Measurements from ENCODE around the gene RAB31.
"Not testable (repeated sequence)": the region's sequence is repeated elsewhere in the genome, so short reads cannot be mapped to it uniquely, and the experiment has no call there.

Gene RAB31, protein sequence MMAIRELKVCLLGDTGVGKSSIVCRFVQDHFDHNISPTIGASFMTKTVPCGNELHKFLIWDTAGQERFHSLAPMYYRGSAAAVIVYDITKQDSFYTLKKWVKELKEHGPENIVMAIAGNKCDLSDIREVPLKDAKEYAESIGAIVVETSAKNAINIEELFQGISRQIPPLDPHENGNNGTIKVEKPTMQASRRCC

DNA sequence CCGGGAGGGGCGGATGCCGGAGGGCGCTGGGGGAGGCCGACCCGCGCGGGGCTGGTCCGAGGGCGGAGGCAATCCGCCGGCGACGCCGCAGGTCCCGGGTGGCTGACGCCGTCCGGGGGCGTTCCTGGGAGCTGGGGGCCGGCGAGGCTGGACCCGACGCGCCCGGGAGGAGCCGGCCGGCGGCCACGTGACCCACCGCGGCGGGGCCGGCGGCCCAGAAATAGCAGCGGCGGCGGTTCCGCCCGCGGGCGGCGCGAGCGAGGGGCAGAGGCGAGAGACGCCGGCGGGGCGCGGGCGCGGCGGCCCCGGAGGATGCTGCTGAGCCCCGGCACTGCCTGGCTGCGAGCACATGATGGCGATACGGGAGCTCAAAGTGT lies at the start of gene RAB31:
Gene RAB31, plus strand, starts transcription at position 245 of the 377 bp plus-strand sequence. Its CDS starts 105 bp downstream, at position 350.
- DNase-seq = peak; percentile 9

DNA sequence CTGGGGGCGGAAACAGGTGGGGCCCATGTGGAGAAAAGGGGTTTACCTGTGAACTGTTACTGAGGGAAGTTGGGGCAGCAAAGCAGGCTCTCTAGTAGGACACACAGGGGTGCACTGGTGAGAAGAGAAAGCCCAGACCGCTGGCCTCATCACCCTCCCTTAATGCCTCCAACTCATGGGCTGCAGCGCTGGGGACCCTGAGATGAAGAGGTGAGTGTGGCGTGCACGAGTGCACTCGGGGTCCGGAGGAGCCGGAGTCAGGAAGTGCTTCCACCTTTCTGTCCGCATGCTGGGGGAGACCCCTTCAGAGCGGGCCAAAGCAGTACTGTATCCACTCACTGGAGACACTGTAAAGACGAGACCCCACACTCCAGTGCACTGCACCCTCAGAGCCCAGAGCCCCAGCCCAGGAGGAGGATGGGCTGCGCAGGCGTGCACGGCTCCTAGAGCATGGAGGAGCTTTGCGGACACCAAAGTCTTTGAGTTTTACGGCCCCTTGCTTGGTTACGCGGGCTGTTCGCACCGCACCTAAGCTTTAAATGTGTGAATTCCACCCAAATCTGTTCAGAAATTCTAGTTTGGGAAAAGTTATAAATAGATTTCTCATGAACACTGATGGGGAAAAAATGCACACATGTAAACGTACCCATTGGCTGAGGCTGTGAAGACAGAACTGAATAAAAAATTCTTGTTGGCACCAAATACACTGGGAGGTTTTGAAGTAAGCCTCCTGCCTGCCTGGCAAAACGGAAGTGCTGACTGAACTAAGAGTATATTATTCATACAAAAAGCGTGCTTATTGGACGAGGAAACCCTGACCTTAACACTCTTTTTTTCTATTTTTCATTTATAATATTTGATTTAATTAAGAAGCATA lies 48.4 kb upstream of the RAB31 start:
- no peak for DNase-seq

DNA sequence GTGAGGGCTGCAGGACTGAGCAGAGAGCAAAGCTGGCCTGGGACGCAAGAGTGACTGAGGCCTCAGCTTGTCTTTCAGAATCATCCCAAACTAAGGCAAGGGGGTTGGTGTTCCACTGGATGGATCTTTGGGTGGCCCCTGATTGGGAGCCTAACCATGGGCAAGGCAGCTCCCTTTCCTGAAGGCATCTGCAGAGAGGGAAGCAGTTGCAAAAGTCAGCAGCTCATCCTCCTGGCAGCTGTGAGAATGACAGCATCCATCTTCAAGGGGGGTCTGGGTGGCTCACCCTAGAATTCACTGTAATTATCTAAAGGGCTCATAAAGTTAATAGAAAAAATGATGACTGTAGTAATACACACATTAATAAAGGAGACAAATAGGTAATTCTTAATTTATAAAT lies 46.5 kb upstream of the RAB31 start:
- no peak for DNase-seq

DNA sequence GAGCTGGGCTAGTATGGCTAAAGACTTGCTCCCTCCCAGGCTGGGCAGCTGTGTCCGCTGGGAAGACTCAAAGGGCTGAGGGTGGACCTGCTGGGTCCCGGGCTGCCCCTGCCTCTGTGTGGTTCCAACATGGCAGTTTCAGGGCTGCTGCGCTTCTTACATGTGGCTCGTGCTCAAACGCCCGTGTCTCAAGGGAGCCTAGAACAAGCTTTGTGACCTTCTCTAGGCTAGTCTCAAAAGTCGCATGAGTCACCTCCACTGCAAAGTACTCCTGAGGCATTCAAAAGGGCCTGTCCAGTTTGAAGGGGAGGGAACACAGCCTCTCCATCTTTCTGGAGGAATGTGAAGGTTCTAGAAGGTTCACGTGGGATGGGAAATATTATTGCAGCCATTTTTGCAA lies 44.7 kb upstream of the RAB31 start:
- no peak for DNase-seq

DNA sequence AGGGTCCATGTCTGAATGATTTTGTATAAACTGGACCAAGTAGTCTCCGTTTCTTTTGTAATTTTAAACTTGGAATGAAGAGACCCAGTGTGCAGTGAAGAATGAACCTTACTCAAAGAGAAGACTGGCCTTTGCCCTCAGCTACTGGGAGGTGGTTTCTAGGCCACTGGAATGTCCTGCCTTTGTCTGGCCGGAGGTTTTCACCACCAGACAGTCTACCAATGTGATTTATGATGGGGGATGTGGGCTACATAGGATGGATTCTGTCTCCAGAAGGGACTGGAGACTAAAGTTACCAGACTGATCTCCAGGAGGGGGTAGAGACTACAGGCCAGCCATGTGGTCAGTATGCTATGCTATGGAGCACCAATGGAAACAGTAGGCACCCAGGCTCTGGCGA lies 42.8 kb upstream of the RAB31 start:
- DNase-seq = no peak

DNA sequence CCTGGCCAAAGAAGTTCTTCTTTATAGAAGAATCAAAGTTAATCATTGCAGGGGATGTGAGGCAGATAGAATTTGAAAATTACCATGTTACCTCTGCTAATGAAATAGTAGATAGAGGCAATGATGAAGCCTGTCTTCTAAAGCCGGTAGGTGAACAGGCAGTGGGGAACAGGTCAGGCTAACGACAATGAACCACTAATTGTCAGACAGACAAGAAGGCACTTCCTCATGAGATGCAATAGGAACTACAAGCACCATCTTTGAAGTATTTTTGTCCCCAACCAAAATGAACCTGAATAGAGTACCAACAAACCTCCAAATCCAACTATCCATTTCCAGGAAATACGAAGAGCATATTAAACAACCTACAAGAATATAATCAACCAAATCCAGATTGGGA lies 41.6 kb upstream of the RAB31 start:
- no peak for DNase-seq

DNA sequence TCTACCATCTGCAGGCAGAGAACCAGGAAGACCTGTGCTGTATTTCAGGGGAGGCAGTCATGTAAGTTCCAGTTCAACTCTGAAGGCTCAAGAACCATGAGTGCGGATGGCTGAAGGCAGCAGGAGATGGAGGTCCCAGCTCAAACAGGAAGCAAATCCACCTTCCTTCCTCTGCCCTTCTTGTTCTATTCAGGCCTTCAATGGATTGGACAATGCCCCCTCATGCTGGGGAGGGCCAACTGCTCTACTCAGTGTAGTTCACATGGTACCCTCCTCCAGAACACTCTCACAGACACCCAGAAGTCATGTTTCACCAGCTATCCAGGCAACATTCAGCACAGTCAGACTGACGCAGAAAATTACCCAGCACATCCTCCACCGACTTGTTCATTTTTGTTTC lies 39.1 kb upstream of the RAB31 start:
- no peak for DNase-seq

DNA sequence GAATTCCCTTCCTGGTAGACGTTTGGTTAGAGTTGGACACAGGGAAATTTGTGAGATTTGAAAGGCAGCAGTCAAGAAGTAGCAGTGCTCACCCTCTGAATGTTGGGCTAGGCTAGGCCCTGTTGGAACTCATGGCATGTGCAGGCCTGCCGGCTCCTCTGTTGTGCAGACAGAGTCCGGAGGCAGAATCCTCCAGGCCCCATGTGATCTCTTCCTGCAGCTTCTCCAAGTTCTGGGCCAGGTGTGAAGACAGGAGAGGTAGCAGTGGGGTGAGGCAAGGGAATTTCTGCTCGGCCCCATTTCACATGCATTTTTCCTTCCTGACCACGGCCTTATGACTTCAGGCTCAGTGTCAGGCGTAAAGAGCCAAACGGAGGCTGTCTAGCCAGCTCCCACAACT lies 36.9 kb upstream of the RAB31 start:
- DNase-seq = no peak

DNA sequence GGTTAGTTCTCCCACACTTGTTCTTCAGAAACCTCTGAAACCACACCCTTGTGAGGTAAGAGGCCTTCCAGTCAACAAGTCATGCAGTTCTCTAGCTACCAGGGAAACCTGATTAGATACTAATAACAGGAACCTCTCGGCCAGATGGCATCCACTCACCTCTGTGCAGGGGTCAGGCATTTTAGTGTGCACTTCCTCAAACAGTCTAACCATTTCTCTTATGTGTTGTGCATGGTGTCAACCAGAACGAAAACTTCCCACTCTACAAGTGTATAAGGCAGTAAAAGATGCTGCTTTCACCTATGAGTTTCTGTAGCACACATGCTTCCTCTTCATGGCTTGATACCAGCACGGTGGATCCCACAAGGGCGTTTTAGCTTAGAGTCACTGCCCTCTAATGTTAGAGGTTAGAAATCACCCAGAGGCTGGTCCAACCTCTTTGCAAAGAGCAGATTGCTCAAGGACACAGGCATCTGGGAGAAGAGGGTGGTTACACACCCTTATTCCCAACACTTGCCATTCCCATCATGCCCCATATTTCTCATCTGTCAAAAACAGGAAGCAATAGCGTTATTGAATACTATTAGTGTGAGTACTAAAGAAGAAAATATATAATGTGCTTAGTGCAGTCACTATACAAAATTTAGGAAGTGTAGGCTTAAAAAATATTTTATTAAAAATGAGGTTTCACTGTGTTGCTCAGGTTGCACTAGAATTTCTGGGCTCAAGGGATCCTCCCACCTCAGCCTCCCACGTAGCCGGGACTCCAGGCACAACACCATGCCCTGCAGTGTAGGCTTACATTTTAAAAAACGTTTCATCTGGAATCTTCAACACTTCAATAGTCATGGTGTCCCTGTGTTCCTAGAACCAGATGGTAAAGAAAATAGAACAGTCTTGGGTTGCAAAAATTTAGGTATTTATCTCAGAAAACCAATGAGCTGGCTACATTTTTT lies 34.5 kb upstream of the RAB31 start:
- DNase-seq = no peak

DNA sequence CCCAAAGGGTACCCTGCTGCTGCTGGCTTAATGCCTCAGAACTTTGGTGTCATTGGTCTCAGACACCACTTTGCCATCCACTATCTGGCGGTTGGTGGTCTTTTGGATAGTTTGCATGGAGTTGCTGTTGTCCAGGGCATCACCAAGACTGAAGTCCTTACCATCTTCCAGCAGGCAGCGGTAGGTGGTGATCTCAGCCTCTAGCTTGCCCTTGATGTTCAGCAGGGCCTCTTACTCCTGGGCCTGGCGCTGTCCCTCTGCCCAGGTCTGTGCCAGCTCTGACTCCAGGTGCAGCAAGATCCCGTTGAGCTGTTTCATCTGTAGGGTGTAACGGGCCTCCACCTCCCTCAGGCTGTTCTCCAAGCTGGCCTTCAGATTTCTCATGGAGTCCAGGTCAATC lies 29.9 kb upstream of the RAB31 start:
- not testable (repeated sequence) for DNase-seq

DNA sequence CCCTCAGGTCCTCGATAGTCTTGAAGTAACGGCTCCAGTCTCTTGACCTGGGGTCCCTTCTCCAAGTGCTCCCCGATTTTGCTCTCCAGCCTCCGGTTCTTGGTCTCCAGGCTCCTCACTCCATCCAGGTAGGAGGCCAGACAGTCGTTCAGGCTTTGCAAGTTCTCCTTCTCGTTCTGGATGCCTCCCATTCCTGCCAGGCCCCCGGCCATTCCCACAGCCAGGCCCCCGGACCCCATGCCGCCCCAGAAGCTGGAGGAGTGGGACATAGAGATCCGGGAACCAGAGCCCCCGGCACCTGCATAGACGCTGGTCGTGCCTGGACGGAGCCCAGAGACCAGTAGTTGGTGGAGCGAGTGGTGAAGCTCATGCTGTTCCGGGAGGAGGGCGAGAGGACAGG lies 29.0 kb upstream of the RAB31 start:
- DNase-seq = no peak

DNA sequence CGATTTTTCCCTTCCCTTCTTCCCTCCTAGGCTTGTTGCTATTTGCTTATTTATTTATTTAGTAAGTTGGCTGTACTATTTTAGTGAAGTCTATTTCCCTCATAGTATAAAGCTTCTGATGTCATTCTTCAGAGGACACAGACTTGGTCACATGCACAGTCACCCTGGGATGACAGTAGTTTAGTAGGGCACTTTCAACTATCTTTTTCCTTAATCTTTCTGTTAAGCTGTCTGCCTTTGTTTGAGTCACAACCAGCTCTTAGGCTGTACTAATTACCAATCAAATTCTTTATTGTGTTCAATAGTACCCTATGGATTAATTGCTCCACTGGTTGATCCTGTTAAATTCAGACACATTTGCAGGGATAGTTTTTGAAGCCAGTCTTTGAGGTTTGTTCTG lies 26.9 kb upstream of the RAB31 start:
- DNase-seq = no peak

DNA sequence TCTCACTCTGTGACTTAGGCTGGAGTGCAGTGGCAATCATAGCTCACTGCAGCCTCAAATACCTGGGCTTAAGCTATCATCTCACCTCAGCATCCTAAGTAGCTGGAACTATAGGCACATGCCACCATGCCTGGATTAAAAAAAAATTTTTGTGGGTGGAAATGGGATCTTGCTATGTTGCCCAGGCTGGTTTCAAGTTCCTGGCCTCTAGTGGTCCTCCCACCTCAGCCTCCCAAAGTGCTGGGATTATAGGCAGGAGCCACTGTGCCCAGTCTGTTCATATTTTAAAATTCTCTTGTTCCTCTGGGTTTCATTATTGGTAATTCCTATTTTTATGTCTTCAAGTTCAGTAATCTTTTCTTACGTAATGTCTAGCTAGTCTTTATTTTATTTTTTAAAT lies 25.5 kb upstream of the RAB31 start:
- no peak for DNase-seq

DNA sequence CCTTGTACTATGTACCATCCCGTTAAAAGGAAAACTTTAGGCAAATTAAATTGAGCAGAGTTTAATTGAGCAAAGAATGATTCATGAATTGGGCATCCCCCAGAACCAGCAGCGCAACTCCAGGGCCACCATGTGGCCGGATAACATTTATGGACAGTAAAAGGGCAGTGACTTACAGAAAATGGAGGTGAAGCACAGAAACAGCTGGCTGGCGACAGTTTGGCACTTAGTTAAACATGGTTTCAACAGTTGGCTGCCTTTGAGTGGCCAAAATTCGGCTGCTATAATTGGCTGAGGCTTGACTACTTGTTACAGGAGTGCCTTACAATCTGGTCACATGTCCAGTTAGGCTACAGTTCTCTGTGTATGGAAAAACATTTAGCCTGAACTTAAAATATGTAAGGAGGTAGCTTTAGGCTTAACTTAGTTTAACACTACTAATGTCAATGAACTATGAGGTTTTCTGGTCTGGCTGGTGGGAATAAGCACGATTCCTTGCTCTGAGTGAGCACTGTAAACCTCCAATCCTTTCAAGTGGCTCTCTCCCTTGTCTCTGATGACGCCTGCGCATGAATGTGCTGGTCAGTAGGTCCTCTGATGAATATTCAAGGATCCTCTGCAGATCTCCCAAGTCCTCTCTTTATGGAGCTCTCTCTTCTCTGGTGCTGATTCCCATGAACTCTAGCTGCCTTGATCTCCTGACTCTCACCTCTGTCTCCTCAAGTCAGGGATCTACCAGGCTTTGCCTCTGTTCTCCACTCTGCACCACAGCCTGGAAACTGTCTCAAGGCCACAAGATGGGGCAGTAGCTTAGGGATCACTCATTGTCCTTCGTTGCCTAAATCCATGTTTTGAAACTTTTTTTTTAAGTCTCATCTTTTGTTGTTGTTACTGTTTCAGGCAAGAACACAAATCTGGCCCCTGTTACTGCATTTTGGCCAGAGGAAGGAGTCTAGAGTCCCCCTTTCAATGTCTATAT lies 24.4 kb upstream of the RAB31 start:
- DNase-seq = no peak

DNA sequence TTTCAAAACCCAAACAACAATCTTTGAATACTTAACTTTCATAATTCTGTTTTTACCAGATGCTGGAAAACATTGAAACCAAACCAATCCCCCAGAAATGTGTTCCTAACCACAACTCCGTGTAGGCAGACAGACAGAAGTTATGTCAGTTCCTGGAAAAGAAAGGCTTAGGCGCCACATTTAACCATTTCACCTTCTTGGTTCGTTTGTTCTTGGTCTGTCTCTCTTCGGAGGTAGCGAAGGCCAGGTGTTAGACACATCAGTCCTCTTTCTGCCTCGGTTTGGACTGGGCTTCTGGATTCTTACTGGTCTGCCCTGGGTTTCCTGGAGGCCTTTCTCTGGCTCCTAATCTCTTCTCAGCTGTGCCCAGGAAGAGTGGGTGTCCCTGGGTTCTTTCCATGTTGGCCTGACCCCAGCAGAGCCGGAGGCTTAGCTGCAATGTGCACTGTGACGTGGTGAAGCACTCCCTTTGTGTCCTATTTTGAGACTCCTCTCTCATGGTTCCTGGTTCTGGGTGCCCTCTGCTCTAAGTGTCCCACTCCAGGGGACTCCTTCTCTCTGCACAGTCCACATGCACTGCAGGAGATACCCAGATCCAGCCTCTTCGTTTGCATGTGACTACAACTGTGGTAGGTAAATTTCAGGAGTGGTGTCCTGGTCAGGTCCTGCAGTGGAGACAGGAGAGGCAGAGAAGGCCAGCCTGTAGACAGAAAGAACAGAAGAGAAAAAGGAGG lies 23.1 kb upstream of the RAB31 start:
- no peak for DNase-seq

DNA sequence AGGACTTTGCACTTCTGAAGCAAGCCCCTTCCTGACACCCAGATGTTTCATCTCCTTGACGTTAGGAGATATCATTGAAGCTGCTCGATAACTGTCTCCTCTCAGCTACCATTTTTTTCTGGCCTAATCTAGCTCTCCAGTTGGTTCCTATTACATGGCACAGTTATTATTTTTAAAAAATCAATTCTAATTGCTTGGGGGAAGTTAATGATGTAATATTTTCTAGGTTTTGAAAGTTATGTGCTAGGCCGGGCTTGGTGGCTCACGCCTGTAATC lies 22.5 kb upstream of the RAB31 start:
- DNase-seq = no peak

DNA sequence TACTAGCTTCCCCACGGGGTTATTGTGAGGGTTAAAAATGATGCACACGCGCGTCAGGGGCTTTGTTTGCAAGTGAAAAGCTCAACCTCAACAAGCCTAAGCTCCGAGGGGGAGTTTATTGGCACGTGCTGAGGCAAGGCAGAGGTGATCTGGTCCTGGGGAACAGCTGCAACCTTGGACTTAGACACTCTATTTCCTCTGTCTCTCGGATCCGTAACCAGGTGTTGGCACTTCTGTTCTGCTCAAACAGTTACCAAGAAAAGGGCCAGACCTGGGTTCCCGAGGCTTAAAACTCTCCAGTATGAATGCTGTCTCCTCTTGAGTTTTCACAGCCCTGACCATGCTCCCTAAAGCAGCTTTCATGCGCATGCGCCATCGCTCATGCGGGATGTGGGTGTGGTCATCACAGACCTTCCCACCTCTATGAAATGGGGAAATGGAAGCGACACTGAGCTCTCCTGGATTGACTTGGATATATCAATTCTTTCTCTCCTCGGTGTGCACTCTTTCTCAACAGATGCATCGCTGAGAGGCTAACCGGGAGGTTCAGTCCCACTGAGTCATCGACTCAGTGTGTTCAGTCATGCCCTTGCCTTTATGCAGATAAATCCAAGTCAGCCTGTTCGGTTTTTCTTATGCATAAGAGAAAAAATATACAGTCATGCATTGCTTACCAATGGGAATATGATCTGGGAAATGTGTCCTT lies 19.9 kb upstream of the RAB31 start:
- no peak for DNase-seq

DNA sequence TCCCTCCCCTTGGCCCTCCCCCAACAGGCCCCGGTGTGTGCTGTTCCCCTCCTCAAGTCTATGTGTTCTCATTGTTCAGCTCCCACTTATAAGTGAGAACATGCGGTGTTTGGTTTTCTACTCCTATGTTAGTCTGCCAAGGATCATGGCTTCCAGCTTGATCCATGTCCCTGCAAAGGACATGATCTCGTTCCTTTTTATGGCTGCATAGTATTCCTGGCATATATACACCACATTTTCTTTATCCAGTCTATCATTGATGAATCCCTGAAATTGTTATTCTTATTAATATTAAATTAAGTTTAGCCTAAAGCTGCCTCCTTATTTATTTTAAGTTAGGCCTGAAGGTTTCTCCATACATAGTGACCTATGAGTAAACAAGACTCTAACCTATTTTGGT lies 18.8 kb upstream of the RAB31 start:
- DNase-seq = no peak

DNA sequence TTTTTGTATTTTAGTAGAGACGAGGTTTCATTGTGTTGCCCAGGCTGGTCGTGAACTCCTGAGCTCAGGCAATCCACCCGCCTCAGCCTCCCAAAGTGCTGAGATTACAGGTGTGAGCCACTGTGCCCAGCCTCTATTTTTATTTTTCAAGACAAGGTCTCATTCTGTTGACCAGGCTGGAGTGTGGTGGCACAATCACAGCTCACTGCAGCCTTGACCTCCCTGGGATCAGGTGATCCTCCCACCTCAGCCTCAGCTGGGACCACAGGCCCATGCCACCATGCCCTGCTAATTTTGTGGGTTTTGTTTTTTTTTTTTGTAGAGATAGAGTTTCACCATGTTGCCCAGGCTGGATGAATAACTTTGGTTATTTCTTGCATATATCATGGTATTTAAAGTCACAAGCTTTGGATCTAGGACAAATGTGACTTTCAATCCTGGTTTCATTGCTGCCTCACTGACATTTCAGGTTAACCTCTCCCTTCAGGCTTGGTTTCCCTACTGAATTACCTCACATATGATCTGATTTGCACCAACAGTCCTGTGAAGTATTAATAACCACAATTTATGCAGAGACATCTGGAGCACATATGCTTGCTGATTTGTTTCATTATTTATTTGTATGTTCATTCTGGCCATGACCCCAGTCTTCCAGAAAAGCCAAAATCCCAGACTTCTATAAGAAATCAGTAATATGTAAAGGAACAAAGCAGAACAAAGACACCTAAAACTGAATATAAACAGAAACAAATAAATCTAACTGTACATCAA lies 17.5 kb upstream of the RAB31 start:
- no peak for DNase-seq

DNA sequence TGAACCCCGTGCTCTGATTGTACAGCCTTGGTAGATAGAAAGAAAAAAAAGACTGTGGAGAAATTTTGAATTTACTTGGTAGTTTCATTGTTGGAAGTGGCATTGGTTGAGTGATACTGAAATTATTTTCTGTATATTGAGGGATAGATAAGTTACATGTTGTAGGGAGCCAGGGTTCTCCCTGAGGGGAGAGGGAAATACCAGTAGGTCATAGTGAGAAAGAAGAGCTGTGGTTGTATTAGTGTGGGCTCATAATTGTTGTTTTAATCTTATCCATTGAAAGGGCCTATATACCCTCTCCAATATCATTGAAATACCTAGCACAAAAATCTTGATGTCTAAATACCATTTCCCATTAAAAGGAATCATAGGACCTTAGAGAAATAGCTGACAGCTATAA lies 16.9 kb upstream of the RAB31 start:
- DNase-seq = no peak

Data from cortex of kidney (tissue), 1 donor.